Right lobe of liver (tissue), 4 donors: Measurements from ENCODE around the gene PIGP.
"Not testable (repeated sequence)": the region's sequence is repeated elsewhere in the genome, so short reads cannot be mapped to it uniquely, and the experiment has no call there.

Source experiments
- POLR2A ChIP-seq: fragments of 450-650 bp; IDR thresholded peaks from one replicate; pipeline ENCODE4 v1.6.1; 2017; ENCODE audit warnings: antibody characterized with exemption, mild to moderate bottlenecking
- TF ChIP-seq, protein P1 (sequence below), 4 donors: fragments of 200-600 bp in 3 of 4; fragments of 450-650 bp in 1 of 4; IDR thresholded peaks; one replicate each; pipeline versions ENCODE4 v1.5.1 to v1.8.0; 2016 to 2022; ENCODE audit warnings: antibody characterized with exemption in 4 of 4, mild to moderate bottlenecking in 2 of 4
- donor health status: DM: no; HTN: no; CAD: no.
- donor health status: DM: no; HTN: no; CAD: no.
- donor health status: DM: no; HTN: yes; CAD: no.

DNA sequence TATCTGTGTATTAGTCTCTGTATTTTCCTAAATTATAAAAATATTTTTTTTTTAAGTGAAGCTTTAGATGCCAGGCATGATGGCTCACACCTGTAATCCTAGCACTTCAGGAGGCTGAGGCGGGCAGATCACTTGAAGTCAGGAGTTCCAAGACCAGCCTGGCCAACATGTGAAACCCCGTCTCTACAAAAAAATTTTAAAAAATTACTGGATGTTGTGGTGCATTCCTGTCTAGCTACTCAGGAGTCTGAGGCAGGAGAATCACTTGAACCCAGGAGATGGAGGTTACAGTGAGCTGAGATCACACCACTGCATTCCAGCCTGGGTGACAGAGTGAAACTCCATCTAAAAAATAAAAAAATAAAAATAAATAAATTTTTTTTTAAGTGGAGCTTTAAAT, 43.6 kb upstream of the PIGP start:
- TF ChIP-seq POLR2A = not testable (repeated sequence)
- TF ChIP-seq, protein P1, sequence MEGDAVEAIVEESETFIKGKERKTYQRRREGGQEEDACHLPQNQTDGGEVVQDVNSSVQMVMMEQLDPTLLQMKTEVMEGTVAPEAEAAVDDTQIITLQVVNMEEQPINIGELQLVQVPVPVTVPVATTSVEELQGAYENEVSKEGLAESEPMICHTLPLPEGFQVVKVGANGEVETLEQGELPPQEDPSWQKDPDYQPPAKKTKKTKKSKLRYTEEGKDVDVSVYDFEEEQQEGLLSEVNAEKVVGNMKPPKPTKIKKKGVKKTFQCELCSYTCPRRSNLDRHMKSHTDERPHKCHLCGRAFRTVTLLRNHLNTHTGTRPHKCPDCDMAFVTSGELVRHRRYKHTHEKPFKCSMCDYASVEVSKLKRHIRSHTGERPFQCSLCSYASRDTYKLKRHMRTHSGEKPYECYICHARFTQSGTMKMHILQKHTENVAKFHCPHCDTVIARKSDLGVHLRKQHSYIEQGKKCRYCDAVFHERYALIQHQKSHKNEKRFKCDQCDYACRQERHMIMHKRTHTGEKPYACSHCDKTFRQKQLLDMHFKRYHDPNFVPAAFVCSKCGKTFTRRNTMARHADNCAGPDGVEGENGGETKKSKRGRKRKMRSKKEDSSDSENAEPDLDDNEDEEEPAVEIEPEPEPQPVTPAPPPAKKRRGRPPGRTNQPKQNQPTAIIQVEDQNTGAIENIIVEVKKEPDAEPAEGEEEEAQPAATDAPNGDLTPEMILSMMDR (IDR thresholded peaks at IDR 0.05) = not testable (repeated sequence)
